GM23338 (cell line): ENCODE results near the gene FBXO41. TPM values are rescaled to one million over a fixed set of nuclear protein-coding genes. Genes with fewer than 3 reads are reported as not detected.

ENCODE experiments used
- ATAC-seq: fragments of 200-7000 bp; cut with Tn5 transposase; 3 replicates; pipeline ENCODE4 v1.9.1; 2020
- DNase-seq: peaks from one replicate; pipeline ENCODE4 v3.0.0-alpha.2; 2015; ENCODE audit warnings: low spot score
- H2AFZ ChIP-seq: fragments of 200-600 bp; sonication (generic); 2 replicates; pipeline ENCODE4 v1.8.0; 2016; ENCODE audit warnings: antibody characterized with exemption, mild to moderate bottlenecking, moderate library complexity
- H3F3A ChIP-seq: fragments of 200-600 bp; sonication (generic); replicated peaks from 2 replicates; pipeline ENCODE4 v1.8.0; 2017; ENCODE audit warnings: antibody characterized with exemption, mixed run types, low read depth
- H3K27ac ChIP-seq: fragments of 200-600 bp; sonication (generic); 2 replicates; pipeline ENCODE4 v1.6.1; 2016; ENCODE audit warnings: low read depth
- H3K27me3 ChIP-seq: fragments of 200-600 bp; sonication (generic); 2 replicates; pipeline ENCODE4 v1.8.0; 2016; ENCODE audit warnings: mild to moderate bottlenecking, mixed run types, moderate library complexity; ENCODE audit not compliant: insufficient read depth
- H3K36me3 ChIP-seq: fragments of 200-600 bp; sonication (generic); 2 replicates; pipeline ENCODE4 v1.8.0; 2016; ENCODE audit warnings: mild to moderate bottlenecking; ENCODE audit not compliant: insufficient read depth
- H3K4me1 ChIP-seq: fragments of 200-600 bp; sonication (generic); 2 replicates; pipeline ENCODE4 v1.8.0; 2016; ENCODE audit warnings: mild to moderate bottlenecking, moderate library complexity; ENCODE audit not compliant: insufficient read depth
- H3K4me2 ChIP-seq: fragments of 200-600 bp; sonication (generic); 2 replicates; pipeline ENCODE4 v1.7.1; 2017; ENCODE audit warnings: mixed run types
- H3K4me3 ChIP-seq: fragments of 200-600 bp; sonication (generic); 2 replicates; pipeline ENCODE4 v1.6.1; 2016; ENCODE audit warnings: mixed run types
- H3K79me2 ChIP-seq: fragments of 200-600 bp; sonication (generic); replicated peaks from 2 replicates; pipeline ENCODE4 v1.8.0; 2017; ENCODE audit warnings: mild to moderate bottlenecking; ENCODE audit not compliant: insufficient read depth
- H3K9me2 ChIP-seq: fragments of 200-600 bp; sonication (generic); 2 replicates; pipeline ENCODE4 v1.8.0; 2017; ENCODE audit not compliant: insufficient read depth
- H4K20me1 ChIP-seq: fragments of 200-600 bp; sonication (generic); replicated peaks from 2 replicates; pipeline ENCODE4 v1.8.0; 2017; ENCODE audit warnings: mild to moderate bottlenecking; ENCODE audit not compliant: insufficient read depth
- H3K27ac Mint-ChIP-seq: 2 replicates; pipeline ENCODE4 v1.8.0; 2020; ENCODE audit warnings: inconsistent platforms, mild to moderate bottlenecking, moderate library complexity, mixed read lengths
- H3K27me3 Mint-ChIP-seq: 3 replicates; pipeline ENCODE4 v1.8.0; 2022; ENCODE audit warnings: low read depth, mild to moderate bottlenecking, moderate library complexity, mixed read lengths, inconsistent platforms; ENCODE audit not compliant: insufficient read depth, poor library complexity
- H3K36me3 Mint-ChIP-seq: 3 replicates; pipeline ENCODE4 v1.8.0; 2021; ENCODE audit warnings: low read depth, mild to moderate bottlenecking, inconsistent platforms, moderate library complexity, mixed read lengths
- H3K4me1 Mint-ChIP-seq: 3 replicates; pipeline ENCODE4 v1.8.0; 2020; ENCODE audit warnings: mild to moderate bottlenecking, inconsistent platforms, mixed read lengths
- H3K4me3 Mint-ChIP-seq: 3 replicates; pipeline ENCODE4 v1.8.0; 2021; ENCODE audit warnings: moderate library complexity, mild to moderate bottlenecking, inconsistent platforms, mixed read lengths
- H3K9me3 Mint-ChIP-seq: 3 replicates; pipeline ENCODE4 v1.8.0; 2020; ENCODE audit warnings: moderate library complexity, mild to moderate bottlenecking, inconsistent platforms, mixed read lengths
- CREB1 ChIP-seq: fragments of 250-450 bp; sonication (Bioruptor Pico); IDR thresholded peaks from 2 replicates; pipeline ENCODE4 v1.5.0; 2020; ENCODE audit warnings: low read depth, mild to moderate bottlenecking, moderate library complexity
- EZH2 ChIP-seq: fragments of 200-600 bp; sonication (generic); IDR thresholded peaks from one replicate; pipeline ENCODE4 v1.8.0; 2017; ENCODE audit warnings: antibody characterized with exemption, mild to moderate bottlenecking, low read depth; ENCODE audit not compliant: unreplicated experiment
- EZH2phosphoT487 ChIP-seq: fragments of 200-600 bp; sonication (generic); IDR thresholded peaks from one replicate; pipeline ENCODE4 v1.8.1; 2018; ENCODE audit warnings: antibody characterized with exemption; ENCODE audit not compliant: unreplicated experiment
- JUNB ChIP-seq: IDR thresholded peaks from one replicate; pipeline ENCODE4 v1.6.1; 2016; ENCODE audit warnings: antibody characterized with exemption; ENCODE audit not compliant: unreplicated experiment
- NANOG ChIP-seq: IDR thresholded peaks from 2 replicates; pipeline ENCODE4 v1.6.1; 2016; ENCODE audit warnings: antibody characterized with exemption, borderline replicate concordance
- POLR2AphosphoS5 ChIP-seq: IDR thresholded peaks from 2 replicates; pipeline ENCODE4 v1.6.1; 2016; ENCODE audit warnings: antibody characterized with exemption, low read depth
- STAT1 ChIP-seq: IDR thresholded peaks from one replicate; pipeline ENCODE4 v1.6.1; 2016; ENCODE audit warnings: antibody characterized with exemption; ENCODE audit not compliant: unreplicated experiment
- ZNF114 ChIP-seq: fragments of 250-450 bp; sonication (Bioruptor Pico); IDR thresholded peaks from 2 replicates; pipeline ENCODE4 v1.5.0; 2020; ENCODE audit warnings: mild to moderate bottlenecking, moderate library complexity
- ZNF331 ChIP-seq: fragments of 250-450 bp; sonication (Bioruptor Pico); IDR thresholded peaks from 2 replicates; pipeline ENCODE4 v1.5.0; 2020; ENCODE audit warnings: low read depth, mild to moderate bottlenecking, moderate library complexity
- polyA plus RNA-seq: library from polyadenylated mRNA; unstranded; fragments of >200 nt; fragmentation: Nextera tagmentation; extraction: Ambion mirVana; gene quantifications from 2 replicates; pipeline ENCODE4 v1.2.1, GENCODE V29; 2016
- total RNA-seq: library from RNA; depleted of rRNA; stranded (reverse); fragments of >200 nt; shearing (Covaris generic); gene quantifications from 2 replicates; pipeline ENCODE4 v1.2.3, GENCODE V29; 2014
- TF ChIP-seq, protein P1 (sequence below): IDR thresholded peaks from 2 replicates; pipeline ENCODE4 v1.6.1; 2016; ENCODE audit warnings: antibody characterized with exemption
- TF ChIP-seq, protein P2 (sequence below), 2 experiments: fragments of 200-600 bp in 1 of 2; sonication (generic) in 1 of 2; conservative IDR thresholded peaks; 2 replicates each; pipeline versions ENCODE4 v1.5.1 to v1.6.1; 2016 to 2017; ENCODE audit warnings: antibody characterized with exemption in 2 of 2, low read depth in 2 of 2, mild to moderate bottlenecking in 2 of 2, moderate library complexity in 1 of 2
- TF ChIP-seq, protein P3 (sequence below): fragments of 250-450 bp; sonication (Bioruptor Pico); IDR thresholded peaks from 2 replicates; pipeline ENCODE4 v1.5.0; 2020; ENCODE audit warnings: mild to moderate bottlenecking, moderate library complexity

Gene FBXO41
- total and polyA plus RNA-seq, 2 experiments from 2014 or later, result 3.5 to 13.8 TPM

DNA sequence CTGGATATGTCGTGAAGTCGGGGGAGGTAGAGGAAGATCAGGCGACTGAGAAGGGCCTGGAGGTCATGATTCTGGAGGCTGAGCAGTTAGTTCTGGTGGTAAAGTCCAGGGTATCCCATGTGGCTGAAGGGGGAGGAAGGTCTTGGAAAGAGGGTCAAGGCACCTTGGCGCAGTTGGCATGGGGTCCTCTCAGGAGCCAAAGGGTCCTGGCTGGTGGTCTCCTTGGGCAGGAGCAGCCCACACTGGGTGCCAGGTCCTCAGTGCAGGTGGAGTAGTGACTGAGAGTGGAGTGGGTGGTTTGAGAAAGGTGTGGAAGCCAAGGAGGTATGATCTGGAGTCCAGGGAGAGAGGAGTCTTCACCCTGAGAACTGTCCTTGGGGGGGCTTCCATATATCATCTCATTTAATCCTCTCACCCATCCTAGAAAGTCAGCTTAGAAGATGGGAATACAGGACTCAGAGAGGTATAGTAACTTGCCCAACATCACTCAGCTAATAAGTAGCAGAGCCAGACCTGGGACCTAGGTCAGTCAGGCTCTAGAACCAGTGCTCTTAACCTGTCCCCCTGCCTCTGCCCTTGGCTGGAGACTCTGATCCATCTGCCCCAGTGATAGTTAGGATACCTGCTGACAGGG lies 24.5 kb downstream of the FBXO41 start:
- Histone ChIP-seq H3K4me3 (no peak overlapping the region), H4K20me1 (peaks cover 6% of the 10 kb centered on the region), H3K4me1 (peaks cover 11% of the 10 kb centered on the region), H3F3A (no peaks in the 10 kb centered on the region), H3K27ac (no peak overlapping the region), H3K4me2 (no peak overlapping the region), H3K9me2 (no peaks in the 10 kb centered on the region), H3K79me2 (no peaks in the 10 kb centered on the region), H3K27me3 (no peaks in the 10 kb centered on the region), H2AFZ (no peak overlapping the region), H3K36me3 (no peaks in the 10 kb centered on the region; the same call in 1 of the 2 replicates)
- Mint-ChIP-seq H3K27ac (no peak overlapping the region), H3K9me3 (no peaks in the 10 kb centered on the region), H3K27me3 (peaks cover 12% of the 10 kb centered on the region), H3K4me3 (no peak overlapping the region), H3K4me1 (peaks cover 21% of the 10 kb centered on the region; the same call in 2 of the 3 replicates), H3K36me3 (peaks cover 13% of the 10 kb centered on the region)
- DNase-seq (no peak), ATAC-seq (no peak)
- TF ChIP-seq JUNB, result no peak

DNA sequence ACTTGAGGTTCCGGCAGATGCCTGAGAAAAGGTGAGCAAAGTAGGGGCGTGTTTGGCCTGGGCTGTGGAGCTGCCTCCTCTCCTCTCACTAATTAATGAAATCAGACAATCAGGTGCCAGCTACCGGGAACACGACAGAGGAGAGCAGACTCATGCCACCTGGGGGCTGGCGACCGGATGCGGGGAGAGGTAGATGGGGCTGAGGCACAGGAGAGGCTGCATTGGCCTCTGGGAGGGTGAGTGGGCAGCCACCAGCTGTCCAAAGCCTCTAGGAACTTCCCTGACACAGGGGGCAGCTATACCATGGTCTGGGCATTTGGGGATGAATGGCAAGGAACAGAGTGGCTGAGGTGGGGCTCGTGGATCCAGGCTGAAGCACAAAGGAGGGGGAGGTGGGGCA lies 25.0 kb downstream of the FBXO41 start:
- DNase-seq, result no peak
- no peak overlapping the region for H2AFZ ChIP-seq
- Mint-ChIP-seq H3K9me3 (no peaks in the 10 kb centered on the region), H3K27me3 (peaks cover 12% of the 10 kb centered on the region), H3K27ac (no peak overlapping the region), H3K4me1 (peaks cover 24% of the 10 kb centered on the region; the same call in 2 of the 3 replicates), H3K4me3 (no peak overlapping the region), H3K36me3 (peaks cover 13% of the 10 kb centered on the region)
- no peaks in the 10 kb centered on the region for H3K9me2 ChIP-seq
- H4K20me1 ChIP-seq, result peaks cover 11% of the 10 kb centered on the region
- no peak overlapping the region for H3K4me3 ChIP-seq
- ATAC-seq, result no peak
- no peak overlapping the region for H3K27ac ChIP-seq
- H3K4me1 ChIP-seq, result peaks cover 11% of the 10 kb centered on the region
- H3K79me2 ChIP-seq, result no peaks in the 10 kb centered on the region
- H3K4me2 ChIP-seq, result no peak overlapping the region
- H3K36me3 ChIP-seq, result no peaks in the 10 kb centered on the region; the same call in 1 of the 2 replicates
- 0 out of 2 replicates have a peak, but pooled peaks cover 2% of the 10 kb centered on the region for H3F3A ChIP-seq
- no peaks in the 10 kb centered on the region for H3K27me3 ChIP-seq
- TF ChIP-seq ZNF331 (CRISPR knock-in tag) (no peak), EZH2 (no peak), NANOG (no peak), ZNF114 (CRISPR knock-in tag) (no peak), JUNB (no peak), POLR2AphosphoS5 (no peak), EZH2phosphoT487 (no peak), CREB1 (CRISPR knock-in tag) (no peak), STAT1 (no peak)
- TF ChIP-seq, protein P1, sequence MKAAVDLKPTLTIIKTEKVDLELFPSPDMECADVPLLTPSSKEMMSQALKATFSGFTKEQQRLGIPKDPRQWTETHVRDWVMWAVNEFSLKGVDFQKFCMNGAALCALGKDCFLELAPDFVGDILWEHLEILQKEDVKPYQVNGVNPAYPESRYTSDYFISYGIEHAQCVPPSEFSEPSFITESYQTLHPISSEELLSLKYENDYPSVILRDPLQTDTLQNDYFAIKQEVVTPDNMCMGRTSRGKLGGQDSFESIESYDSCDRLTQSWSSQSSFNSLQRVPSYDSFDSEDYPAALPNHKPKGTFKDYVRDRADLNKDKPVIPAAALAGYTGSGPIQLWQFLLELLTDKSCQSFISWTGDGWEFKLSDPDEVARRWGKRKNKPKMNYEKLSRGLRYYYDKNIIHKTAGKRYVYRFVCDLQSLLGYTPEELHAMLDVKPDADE, result no peak
- TF ChIP-seq, protein P2, sequence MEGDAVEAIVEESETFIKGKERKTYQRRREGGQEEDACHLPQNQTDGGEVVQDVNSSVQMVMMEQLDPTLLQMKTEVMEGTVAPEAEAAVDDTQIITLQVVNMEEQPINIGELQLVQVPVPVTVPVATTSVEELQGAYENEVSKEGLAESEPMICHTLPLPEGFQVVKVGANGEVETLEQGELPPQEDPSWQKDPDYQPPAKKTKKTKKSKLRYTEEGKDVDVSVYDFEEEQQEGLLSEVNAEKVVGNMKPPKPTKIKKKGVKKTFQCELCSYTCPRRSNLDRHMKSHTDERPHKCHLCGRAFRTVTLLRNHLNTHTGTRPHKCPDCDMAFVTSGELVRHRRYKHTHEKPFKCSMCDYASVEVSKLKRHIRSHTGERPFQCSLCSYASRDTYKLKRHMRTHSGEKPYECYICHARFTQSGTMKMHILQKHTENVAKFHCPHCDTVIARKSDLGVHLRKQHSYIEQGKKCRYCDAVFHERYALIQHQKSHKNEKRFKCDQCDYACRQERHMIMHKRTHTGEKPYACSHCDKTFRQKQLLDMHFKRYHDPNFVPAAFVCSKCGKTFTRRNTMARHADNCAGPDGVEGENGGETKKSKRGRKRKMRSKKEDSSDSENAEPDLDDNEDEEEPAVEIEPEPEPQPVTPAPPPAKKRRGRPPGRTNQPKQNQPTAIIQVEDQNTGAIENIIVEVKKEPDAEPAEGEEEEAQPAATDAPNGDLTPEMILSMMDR (conservative IDR thresholded peaks at IDR 0.05; ENCODE audit: low read depth in 2 of 2), result no peak
- TF ChIP-seq, protein P3, sequence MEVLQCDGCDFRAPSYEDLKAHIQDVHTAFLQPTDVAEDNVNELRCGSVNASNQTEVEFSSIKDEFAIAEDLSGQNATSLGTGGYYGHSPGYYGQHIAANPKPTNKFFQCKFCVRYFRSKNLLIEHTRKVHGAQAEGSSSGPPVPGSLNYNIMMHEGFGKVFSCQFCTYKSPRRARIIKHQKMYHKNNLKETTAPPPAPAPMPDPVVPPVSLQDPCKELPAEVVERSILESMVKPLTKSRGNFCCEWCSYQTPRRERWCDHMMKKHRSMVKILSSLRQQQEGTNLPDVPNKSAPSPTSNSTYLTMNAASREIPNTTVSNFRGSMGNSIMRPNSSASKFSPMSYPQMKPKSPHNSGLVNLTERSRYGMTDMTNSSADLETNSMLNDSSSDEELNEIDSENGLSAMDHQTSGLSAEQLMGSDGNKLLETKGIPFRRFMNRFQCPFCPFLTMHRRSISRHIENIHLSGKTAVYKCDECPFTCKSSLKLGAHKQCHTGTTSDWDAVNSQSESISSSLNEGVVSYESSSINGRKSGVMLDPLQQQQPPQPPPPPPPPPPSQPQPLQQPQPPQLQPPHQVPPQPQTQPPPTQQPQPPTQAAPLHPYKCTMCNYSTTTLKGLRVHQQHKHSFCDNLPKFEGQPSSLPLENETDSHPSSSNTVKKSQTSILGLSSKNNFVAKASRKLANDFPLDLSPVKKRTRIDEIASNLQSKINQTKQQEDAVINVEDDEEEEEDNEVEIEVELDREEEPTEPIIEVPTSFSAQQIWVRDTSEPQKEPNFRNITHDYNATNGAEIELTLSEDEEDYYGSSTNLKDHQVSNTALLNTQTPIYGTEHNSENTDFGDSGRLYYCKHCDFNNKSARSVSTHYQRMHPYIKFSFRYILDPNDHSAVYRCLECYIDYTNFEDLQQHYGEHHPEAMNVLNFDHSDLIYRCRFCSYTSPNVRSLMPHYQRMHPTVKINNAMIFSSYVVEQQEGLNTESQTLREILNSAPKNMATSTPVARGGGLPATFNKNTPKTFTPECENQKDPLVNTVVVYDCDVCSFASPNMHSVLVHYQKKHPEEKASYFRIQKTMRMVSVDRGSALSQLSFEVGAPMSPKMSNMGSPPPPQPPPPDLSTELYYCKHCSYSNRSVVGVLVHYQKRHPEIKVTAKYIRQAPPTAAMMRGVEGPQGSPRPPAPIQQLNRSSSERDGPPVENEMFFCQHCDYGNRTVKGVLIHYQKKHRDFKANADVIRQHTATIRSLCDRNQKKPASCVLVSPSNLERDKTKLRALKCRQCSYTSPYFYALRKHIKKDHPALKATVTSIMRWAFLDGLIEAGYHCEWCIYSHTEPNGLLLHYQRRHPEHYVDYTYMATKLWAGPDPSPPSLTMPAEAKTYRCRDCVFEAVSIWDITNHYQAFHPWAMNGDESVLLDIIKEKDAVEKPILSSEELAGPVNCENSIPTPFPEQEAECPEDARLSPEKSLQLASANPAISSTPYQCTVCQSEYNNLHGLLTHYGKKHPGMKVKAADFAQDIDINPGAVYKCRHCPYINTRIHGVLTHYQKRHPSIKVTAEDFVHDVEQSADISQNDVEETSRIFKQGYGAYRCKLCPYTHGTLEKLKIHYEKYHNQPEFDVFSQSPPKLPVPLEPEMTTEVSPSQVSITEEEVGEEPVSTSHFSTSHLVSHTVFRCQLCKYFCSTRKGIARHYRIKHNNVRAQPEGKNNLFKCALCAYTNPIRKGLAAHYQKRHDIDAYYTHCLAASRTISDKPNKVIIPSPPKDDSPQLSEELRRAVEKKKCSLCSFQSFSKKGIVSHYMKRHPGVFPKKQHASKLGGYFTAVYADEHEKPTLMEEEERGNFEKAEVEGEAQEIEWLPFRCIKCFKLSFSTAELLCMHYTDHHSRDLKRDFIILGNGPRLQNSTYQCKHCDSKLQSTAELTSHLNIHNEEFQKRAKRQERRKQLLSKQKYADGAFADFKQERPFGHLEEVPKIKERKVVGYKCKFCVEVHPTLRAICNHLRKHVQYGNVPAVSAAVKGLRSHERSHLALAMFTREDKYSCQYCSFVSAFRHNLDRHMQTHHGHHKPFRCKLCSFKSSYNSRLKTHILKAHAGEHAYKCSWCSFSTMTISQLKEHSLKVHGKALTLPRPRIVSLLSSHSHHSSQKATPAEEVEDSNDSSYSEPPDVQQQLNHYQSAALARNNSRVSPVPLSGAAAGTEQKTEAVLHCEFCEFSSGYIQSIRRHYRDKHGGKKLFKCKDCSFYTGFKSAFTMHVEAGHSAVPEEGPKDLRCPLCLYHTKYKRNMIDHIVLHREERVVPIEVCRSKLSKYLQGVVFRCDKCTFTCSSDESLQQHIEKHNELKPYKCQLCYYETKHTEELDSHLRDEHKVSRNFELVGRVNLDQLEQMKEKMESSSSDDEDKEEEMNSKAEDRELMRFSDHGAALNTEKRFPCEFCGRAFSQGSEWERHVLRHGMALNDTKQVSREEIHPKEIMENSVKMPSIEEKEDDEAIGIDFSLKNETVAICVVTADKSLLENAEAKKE (CRISPR knock-in tag), result no peak
